Suprapubic skin (tissue), 4 donors: ENCODE results near the gene GDA.

Experiments
- POLR2A ChIP-seq, 2 donors: fragments of 450-650 bp; IDR thresholded peaks; one replicate each; pipeline ENCODE4 v1.6.1; 2017; ENCODE audit warnings: antibody characterized with exemption in 2 of 2, mild to moderate bottlenecking in 2 of 2, moderate library complexity in 2 of 2
- POLR2AphosphoS5 ChIP-seq, 3 donors: sonication (generic); formaldehyde crosslinking; IDR thresholded peaks; one replicate each; pipeline ENCODE4 v1.6.1; 2017; ENCODE audit warnings: antibody characterized with exemption in 3 of 3
- TF ChIP-seq, protein P1 (sequence below), 2 donors: fragments of 200-600 bp in 1 of 2; fragments of 450-650 bp in 1 of 2; sonication (generic) in 1 of 2; IDR thresholded peaks; one replicate each; pipeline ENCODE4 v1.5.1; 2016 to 2019; ENCODE audit warnings: antibody characterized with exemption in 2 of 2, mild to moderate bottlenecking in 1 of 2, moderate library complexity in 1 of 2

DNA sequence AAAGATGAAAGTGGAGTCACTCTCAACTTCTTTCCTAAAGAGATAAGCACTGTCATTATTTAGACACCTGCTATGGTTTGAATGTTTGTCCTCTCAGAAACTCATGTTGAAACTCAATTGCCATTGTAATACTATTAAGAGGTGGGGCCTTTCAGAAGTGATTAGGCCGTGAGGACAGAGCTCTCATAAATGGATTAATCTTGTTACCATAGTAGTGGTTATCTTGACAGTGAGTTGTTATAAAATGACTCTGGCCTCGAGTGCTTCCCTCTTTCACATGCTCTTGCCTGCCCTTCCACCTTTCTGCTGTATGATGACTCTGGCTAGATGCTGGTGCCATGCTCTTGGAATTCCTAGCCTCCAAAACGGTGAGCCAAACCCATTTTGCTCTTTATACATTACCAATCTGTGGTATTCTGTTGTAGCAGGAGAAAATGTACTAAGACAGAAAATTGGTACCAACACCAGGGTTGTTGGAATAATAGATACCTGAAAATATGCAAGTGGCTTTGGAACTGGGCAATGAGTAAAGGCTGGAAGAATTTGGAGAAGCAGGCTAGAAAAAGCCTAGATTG, 38.0 kb downstream of the GDA start:
- TF ChIP-seq, protein P1, sequence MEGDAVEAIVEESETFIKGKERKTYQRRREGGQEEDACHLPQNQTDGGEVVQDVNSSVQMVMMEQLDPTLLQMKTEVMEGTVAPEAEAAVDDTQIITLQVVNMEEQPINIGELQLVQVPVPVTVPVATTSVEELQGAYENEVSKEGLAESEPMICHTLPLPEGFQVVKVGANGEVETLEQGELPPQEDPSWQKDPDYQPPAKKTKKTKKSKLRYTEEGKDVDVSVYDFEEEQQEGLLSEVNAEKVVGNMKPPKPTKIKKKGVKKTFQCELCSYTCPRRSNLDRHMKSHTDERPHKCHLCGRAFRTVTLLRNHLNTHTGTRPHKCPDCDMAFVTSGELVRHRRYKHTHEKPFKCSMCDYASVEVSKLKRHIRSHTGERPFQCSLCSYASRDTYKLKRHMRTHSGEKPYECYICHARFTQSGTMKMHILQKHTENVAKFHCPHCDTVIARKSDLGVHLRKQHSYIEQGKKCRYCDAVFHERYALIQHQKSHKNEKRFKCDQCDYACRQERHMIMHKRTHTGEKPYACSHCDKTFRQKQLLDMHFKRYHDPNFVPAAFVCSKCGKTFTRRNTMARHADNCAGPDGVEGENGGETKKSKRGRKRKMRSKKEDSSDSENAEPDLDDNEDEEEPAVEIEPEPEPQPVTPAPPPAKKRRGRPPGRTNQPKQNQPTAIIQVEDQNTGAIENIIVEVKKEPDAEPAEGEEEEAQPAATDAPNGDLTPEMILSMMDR (IDR thresholded peaks at IDR 0.05) = no peak
- TF ChIP-seq POLR2AphosphoS5 (IDR thresholded peaks at IDR 0.05) (no peak), POLR2A (IDR thresholded peaks at IDR 0.05) (no peak)
